A204.1 (cell line): Measurements from ENCODE around the gene STIM2.
"Not testable (repeated sequence)": the region's sequence is repeated elsewhere in the genome, so short reads cannot be mapped to it uniquely, and the experiment has no call there.

Experiments used
- FAIRE-seq: peaks from 2 replicates; lab custom pipeline; 2012; peaks lifted over from hg19 to GRCh38; lab: Jason Lieb, UNC

The STIM2 gene

DNA sequence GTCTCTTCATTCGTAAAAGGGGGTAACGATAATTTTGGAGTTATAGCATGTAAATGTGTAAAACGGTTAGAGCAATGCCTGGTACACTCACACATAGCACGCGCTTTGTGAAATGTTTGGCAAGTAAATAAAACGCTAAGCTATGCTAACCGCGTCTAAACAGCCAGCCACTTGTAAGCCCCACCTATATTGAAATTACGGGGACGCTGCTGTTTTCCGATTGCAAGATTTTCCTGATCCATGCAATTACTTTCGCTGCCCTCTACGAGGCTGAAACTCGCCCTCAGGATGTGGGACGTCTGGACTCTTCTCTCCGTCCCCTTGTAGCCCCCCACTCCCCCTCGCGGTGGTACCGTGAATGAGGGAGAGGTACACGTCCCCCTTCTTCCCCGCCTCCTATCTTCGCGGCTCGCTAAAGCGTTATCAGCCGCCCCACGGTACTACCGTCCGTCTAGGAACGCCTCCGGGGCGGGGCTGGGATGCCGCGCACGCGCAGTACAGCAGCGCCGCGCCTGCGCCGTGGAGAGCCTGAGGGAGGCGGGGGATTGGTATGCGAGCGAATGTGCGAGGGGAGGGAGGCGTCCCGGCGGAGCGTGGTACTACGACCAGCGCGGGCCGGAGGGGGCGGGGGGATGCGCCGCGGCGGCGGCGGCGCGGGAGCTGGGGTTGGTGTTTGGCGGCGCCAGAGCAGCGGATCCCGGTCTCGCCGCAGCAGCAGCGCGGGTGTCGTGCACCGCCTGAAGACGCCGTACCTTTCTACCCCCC is at the start of gene STIM2:
TSS of gene STIM2 (plus strand) at position 685 of the 765 bp plus-strand sequence.
- FAIRE-seq, result peak; percentile 68

- FAIRE-seq, result not testable (repeated sequence)
These were observed 49.1 kb upstream of the STIM2 start for GRCh38 chr4:26811571-26811970.

- no peak for FAIRE-seq
These were observed 48.5 kb upstream of the STIM2 start for GRCh38 chr4:26812049-26812714.

- FAIRE-seq, result no peak
These were observed 46.9 kb upstream of the STIM2 start for GRCh38 chr4:26813698-26814097.

- no peak for FAIRE-seq
These were observed 45.4 kb upstream of the STIM2 start for GRCh38 chr4:26815199-26815598.

DNA sequence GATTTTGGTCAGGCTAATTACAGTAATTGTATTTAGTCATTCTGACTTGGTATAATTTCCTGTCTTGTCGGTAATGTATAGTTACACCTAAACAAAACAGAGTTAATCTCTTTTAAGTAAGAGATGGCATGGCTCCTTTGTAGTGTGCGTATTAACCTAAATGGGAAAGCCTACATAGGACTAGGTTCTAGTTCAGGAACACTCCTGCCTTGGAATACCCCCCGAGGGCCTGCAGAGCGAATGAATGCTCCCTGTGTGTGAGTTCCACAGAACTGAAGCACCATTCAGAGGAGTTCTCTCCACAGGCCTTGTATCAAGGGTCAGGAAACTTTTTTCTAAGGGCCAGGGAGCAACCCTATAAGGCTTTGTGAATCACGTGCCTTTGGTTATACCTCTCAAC is 44.9 kb upstream of the STIM2 start:
- no peak for FAIRE-seq

DNA sequence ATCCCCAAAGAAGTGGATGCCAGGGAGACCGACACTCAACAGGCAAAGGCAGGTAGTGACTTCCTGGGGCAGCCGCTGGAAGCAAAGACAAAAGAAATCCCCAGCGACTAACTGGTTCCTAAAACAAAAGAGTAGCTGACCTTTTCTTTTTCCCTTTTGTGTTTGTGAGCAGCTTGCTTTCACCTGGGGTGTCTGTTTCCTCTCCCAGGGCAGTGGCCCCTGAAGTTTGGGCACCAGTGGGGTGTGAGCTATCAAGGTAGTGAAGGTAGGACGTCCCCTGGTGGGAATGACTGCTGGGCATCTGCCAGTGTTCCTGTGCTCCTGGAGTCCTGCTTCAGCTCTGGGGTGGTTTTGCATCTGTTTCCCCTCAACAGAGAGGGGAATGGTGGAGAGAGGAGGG is 41.6 kb upstream of the STIM2 start:
- FAIRE-seq, result no peak

GRCh38 chr4:26819478-26820095 is 41.1 kb upstream of the STIM2 start:
- FAIRE-seq, result no peak

- FAIRE-seq, result no peak
These were observed 40.3 kb upstream of the STIM2 start for GRCh38 chr4:26820346-26820745.

DNA sequence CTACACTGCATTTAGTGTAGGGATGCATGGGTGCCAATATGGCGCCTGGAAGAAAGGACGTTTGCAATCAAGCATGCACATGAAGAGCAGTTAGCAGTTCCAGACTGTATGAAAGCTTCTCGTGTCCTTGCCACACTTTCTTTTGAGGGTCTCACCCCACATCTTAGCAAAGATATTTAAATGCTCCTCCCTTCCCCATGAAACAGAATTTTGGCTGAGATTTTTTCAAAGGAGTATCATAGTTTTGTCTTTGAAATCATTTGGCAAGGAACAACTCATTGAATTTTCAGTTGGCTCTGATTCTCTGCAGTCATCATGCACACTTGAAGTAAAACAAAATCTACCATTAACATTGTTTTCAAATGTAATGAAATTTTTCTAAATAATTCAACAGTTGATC is 39.6 kb upstream of the STIM2 start:
- no peak for FAIRE-seq

DNA sequence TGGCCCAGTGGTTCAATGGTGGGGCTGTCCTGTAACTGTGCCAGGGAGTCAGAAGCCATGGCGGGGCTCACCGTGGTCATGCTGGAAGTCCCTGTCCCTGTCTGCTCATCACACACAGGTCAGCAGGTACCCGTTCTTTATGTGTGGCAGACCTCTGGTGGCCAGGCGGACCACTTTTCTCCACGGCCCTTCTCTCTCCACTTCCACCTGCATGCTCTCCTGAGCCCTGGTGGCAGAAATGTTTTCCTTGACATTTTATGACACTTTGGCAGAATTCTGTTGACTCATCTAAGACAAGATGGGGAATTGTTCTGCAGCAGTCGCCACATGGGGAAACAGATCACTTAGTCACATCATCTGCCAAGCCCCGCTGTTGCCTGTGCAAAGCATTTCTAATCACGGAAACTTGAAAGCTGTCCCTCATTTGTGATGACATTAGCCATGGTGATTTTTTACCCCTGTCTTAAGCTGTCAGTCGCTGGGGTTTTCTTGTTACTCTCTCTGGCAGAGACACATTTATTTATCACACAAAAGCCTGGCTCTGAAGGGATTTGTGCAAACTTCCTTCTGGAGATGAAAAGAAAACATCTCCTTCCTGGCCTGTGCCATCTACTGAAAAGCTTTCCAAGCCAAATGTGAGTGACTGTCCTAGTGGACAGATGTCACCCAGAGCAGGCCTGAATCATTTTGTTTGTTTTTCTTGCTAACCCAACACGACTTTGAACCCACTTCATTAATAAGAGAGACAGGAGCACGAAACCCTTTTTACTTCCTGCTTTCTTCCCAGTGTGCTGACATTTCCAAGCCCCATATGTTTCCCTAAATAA is 38.8 kb upstream of the STIM2 start:
- no peak for FAIRE-seq

GRCh38 chr4:26822546-26822945 is 38.1 kb upstream of the STIM2 start:
- FAIRE-seq, result no peak

DNA sequence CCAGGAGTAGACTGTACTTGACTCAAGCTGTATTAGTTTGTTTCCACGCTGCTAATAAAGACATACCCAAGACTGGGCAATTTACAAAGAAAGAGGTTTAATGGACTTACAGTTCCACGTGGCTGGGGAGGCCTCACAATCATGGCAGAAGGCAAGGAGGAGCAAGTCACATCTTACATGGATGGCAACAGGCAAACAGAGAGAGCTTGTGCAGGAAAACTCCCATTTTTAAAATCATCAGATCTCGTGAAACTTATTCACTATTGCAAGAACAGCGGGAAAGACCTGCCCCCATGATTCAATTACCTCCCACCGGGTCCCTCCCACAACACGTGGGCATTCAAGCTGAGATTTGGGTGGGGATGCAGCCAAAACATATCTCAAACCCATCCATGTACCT is 37.7 kb upstream of the STIM2 start:
- not testable (repeated sequence) for FAIRE-seq

- no peak for FAIRE-seq
These were observed 37.1 kb upstream of the STIM2 start for GRCh38 chr4:26823583-26823982.

DNA sequence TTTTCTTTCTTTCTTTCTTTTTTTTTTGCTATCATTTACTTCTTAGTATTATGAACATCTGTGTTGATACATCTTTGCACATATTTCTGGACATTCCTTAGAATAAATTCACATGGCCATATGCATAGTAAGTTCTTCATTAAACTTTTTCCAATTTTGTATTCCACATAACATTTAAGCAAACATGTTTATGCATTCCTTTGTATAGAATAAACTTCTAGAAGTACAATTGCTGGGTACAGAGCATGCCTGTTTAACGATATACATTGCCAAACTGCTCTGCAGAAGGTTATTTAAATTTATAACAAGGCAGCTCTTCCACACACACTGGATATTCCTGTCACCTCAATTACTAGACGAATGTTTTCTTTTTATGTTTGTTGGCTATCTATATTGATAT is 36.0 kb upstream of the STIM2 start:
- no peak for FAIRE-seq

DNA sequence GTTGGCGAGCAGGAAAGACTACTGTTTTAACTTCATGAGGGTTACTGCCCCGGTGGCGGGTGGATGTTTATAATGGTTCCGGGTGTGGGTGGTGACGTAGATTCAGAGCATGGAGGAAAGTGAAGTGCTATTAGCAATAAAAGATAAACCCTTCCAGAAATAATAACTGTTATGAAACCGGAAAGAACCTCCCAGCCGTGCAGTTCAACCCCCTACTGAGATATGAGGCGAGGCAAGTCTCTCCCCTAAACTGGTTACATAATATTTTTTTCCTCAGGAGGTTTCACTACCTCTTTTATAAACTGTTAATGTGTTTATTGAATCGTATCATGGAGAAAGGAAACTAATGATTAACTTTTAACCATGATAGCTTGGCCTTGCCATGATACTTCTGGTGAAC is 33.9 kb upstream of the STIM2 start:
- no peak for FAIRE-seq

- not testable (repeated sequence) for FAIRE-seq
These were observed 33.3 kb upstream of the STIM2 start for GRCh38 chr4:26827336-26827735.

DNA sequence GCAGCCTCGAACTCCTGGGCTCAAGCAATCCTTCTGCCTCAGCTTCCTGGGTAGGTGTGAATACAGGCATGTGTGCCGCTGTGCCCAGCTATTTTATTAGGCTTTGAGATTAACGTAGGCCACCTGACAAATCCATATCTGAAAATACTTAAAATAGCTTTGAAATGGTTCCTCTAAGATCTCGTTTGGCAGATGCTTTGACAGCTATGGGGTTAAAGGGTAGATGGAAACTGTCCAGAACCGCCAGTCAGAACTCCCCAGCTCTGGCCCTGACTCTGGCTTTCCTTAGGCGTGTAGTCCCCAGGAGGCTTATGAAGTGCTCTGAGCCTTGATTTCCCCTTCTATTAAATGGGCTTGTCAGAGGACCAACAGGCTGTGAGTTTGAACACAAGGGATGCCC is 32.8 kb upstream of the STIM2 start:
- no peak for FAIRE-seq

DNA sequence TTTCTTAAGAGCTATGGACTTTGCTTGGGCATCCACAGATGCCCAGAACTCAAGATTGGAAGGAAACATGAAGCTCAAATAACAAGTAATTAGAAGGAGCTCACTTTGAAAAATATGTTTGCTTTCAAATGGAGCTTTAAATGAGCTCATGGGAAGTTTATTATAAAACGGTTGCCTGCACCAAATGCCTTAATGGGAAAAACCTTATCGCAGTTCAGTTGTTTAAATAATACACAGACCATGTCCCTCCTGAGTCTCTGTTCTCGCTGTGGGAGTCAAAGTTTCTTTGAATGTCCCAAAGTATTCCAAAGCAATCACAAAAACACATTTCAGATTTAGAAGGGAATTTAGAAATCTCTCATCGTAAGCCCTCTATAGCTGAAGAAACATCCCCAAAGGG is 31.6 kb upstream of the STIM2 start:
- no peak for FAIRE-seq

- no peak for FAIRE-seq
These were observed 30.6 kb upstream of the STIM2 start for GRCh38 chr4:26830033-26830432.

GRCh38 chr4:26830701-26831100 is 29.9 kb upstream of the STIM2 start:
- no peak for FAIRE-seq

- no peak for FAIRE-seq
These were observed 24.1 kb upstream of the STIM2 start for GRCh38 chr4:26836539-26836938.
